Smooth muscle cell (in vitro differentiated cells): Measurements from ENCODE around the gene GNAT3. TPM values are rescaled to one million over a fixed set of nuclear protein-coding genes. Genes with fewer than 3 reads are reported as not detected.

ENCODE experiments used
- DNase-seq: peaks from one replicate; lab custom pipeline; 2025; ENCODE audit not compliant: unreplicated experiment; lab: John Stamatoyannopoulos, UW
- H2AFZ ChIP-seq: fragments of 200-600 bp; sonication (generic); 2 replicates; pipeline ENCODE4 v1.6.0; 2016; ENCODE audit warnings: antibody characterized with exemption, low read depth, mild to moderate bottlenecking
- H3F3A ChIP-seq: fragments of 200-600 bp; sonication (generic); 2 replicates; pipeline ENCODE4 v1.6.0; 2017; ENCODE audit warnings: antibody characterized with exemption, low read depth
- H3K27ac ChIP-seq: fragments of 200-600 bp; sonication (generic); 2 replicates; pipeline ENCODE4 v1.5.1; 2016; ENCODE audit warnings: low read depth, mild to moderate bottlenecking
- H3K27me3 ChIP-seq: fragments of 200-600 bp; sonication (generic); 2 replicates; pipeline ENCODE4 v1.6.1; 2016; ENCODE audit warnings: low read depth, mild to moderate bottlenecking
- H3K36me3 ChIP-seq: fragments of 200-600 bp; sonication (generic); 2 replicates; pipeline ENCODE4 v1.5.1; 2016; ENCODE audit warnings: low read depth
- H3K4me1 ChIP-seq: fragments of 200-600 bp; sonication (generic); 2 replicates; pipeline ENCODE4 v1.5.1; 2016; ENCODE audit warnings: low read depth
- H3K4me2 ChIP-seq: fragments of 200-600 bp; sonication (generic); 2 replicates; pipeline ENCODE4 v1.6.0; 2016; ENCODE audit warnings: mild to moderate bottlenecking
- H3K4me3 ChIP-seq: fragments of 200-600 bp; sonication (generic); 2 replicates; pipeline ENCODE4 v1.5.1; 2016; ENCODE audit warnings: mild to moderate bottlenecking
- H3K79me2 ChIP-seq: fragments of 200-600 bp; sonication (generic); 2 replicates; pipeline ENCODE4 v1.6.0; 2016; ENCODE audit warnings: low read depth, mild to moderate bottlenecking
- H3K9ac ChIP-seq: fragments of 200-600 bp; sonication (generic); 2 replicates; pipeline ENCODE4 v1.6.0; 2016; ENCODE audit warnings: low read depth
- H3K9me3 ChIP-seq: fragments of 200-600 bp; sonication (generic); replicated peaks from 2 replicates; pipeline ENCODE4 v1.5.1; 2016; ENCODE audit warnings: low read depth
- H4K20me1 ChIP-seq: fragments of 200-600 bp; sonication (generic); 2 replicates; pipeline ENCODE4 v1.6.0; 2016; ENCODE audit warnings: low read depth
- CTCF ChIP-seq: fragments of 200-600 bp; sonication (generic); IDR thresholded peaks from 2 replicates; pipeline ENCODE4 v1.5.1; 2017; ENCODE audit warnings: borderline replicate concordance, mild to moderate bottlenecking, antibody characterized with exemption; ENCODE audit not compliant: insufficient read depth, poor library complexity, severe bottlenecking
- WGBS: methylation state at CpG from one replicate; pipeline ENCODE4 v1.1.7; 2016; ENCODE audit warnings: low lambda C conversion rate; 5-methylcytosine and 5-hydroxymethylcytosine counted together
- polyA plus RNA-seq: library from polyadenylated mRNA; unstranded; fragments of >200 nt; fragmentation: Nextera tagmentation; extraction: Ambion mirVana; gene quantifications from 2 replicates; pipeline ENCODE4 v1.2.1, GENCODE V29; 2016
- total RNA-seq: library from RNA; depleted of rRNA; stranded (reverse); fragments of >200 nt; gene quantifications from 2 replicates; pipeline ENCODE4 v1.2.3, GENCODE V29; 2014

The GNAT3 gene
- total and polyA plus RNA-seq, 2 experiments from 2014 or later, result not detected

- peak overlapping the region; percentile 32 for H3K4me2 ChIP-seq
- DNase-seq, result no peak
Measured at GRCh38 chr7:80450621-80451308, 61.1 kb downstream of the GNAT3 start.

GRCh38 chr7:80449836-80450235, 62.0 kb downstream of the GNAT3 start:
- H3K4me2 ChIP-seq, result no peak overlapping the region
- H3K9me3 ChIP-seq, result no peaks in the 10 kb centered on the region
- no peaks in the 10 kb centered on the region for H3K36me3 ChIP-seq
- no peak overlapping the region for H3K27ac ChIP-seq
- H3K4me3 ChIP-seq, result no peak overlapping the region
- DNase-seq, result no peak
- TF ChIP-seq CTCF, result no peak
- no peaks in the 10 kb centered on the region for H3F3A ChIP-seq
- H3K79me2 ChIP-seq, result no peaks in the 10 kb centered on the region
- no peak overlapping the region for H3K9ac ChIP-seq
- peaks cover 4% of the 10 kb centered on the region for H3K4me1 ChIP-seq
- H3K27me3 ChIP-seq, result no peaks in the 10 kb centered on the region
- 97% methylated on average over 4 of the region's 4 CpGs for WGBS
- H4K20me1 ChIP-seq, result no peaks in the 10 kb centered on the region
- H2AFZ ChIP-seq, result no peak overlapping the region

More at GRCh38 chr7:80450621-80451308, 61.1 kb downstream of the GNAT3 start:
- H3K36me3 ChIP-seq, result no peaks in the 10 kb centered on the region
- H4K20me1 ChIP-seq, result no peaks in the 10 kb centered on the region
- H3K4me3 ChIP-seq, result no peak overlapping the region
- no peak for TF ChIP-seq CTCF
- H3K9ac ChIP-seq, result no peak overlapping the region
- no peaks in the 10 kb centered on the region for H3K79me2 ChIP-seq
- H3K27me3 ChIP-seq, result no peaks in the 10 kb centered on the region
- peak overlapping the region; percentile 29 for H3K27ac ChIP-seq
- peaks cover 4% of the 10 kb centered on the region for H3K4me1 ChIP-seq
- 31% methylated on average over 6 of the region's 6 CpGs for WGBS
- H2AFZ ChIP-seq, result no peak overlapping the region
- no peaks in the 10 kb centered on the region for H3F3A ChIP-seq
- H3K9me3 ChIP-seq, result no peaks in the 10 kb centered on the region

- Histone ChIP-seq H3K9me3 (no peaks in the 10 kb centered on the region), H3K27me3 (no peaks in the 10 kb centered on the region), H2AFZ (no peak overlapping the region), H3F3A (peaks cover 2% of the 10 kb centered on the region), H3K4me3 (no peak overlapping the region), H3K27ac (no peak overlapping the region), H3K36me3 (no peaks in the 10 kb centered on the region), H3K9ac (no peak overlapping the region), H4K20me1 (no peaks in the 10 kb centered on the region), H3K4me1 (no peaks in the 10 kb centered on the region), H3K4me2 (no peak overlapping the region), H3K79me2 (no peaks in the 10 kb centered on the region)
- 80% methylated on average over 5 of the region's 5 CpGs for WGBS
- no peak for DNase-seq
- TF ChIP-seq CTCF, result no peak
Measured at GRCh38 chr7:80445351-80445750, 66.5 kb downstream of the GNAT3 start.

GRCh38 chr7:80444811-80445210, 67.1 kb downstream of the GNAT3 start:
- Histone ChIP-seq H3K27ac (no peak overlapping the region), H2AFZ (no peak overlapping the region), H3K9me3 (no peaks in the 10 kb centered on the region), H3K79me2 (no peaks in the 10 kb centered on the region), H3K4me2 (no peak overlapping the region), H3K27me3 (no peaks in the 10 kb centered on the region), H3K9ac (no peak overlapping the region), H3F3A (peaks cover 2% of the 10 kb centered on the region), H3K4me1 (no peaks in the 10 kb centered on the region), H3K4me3 (no peak overlapping the region), H4K20me1 (no peaks in the 10 kb centered on the region), H3K36me3 (no peaks in the 10 kb centered on the region)
- DNase-seq, result no peak
- 94% methylated on average over 1 of the region's 1 CpG for WGBS
- no peak for TF ChIP-seq CTCF
